Measurements from ENCODE around the gene ANKRD28. TPM values are rescaled to one million over a fixed set of nuclear protein-coding genes. Genes with fewer than 3 reads are reported as not detected.

Gene ANKRD28
- total and polyA plus RNA-seq, 5 donors from 2014 or later = 6.9 to 77.1 (median 9.4) TPM

- Histone ChIP-seq H3K27ac (ENCODE audit: insufficient read depth, low read length, poor library complexity, severe bottlenecking) (no peak overlapping the region), H3K27me3 (ENCODE audit: control insufficient read depth, insufficient read depth, low read length) (no peaks in the 10 kb centered on the region), H3K4me3 (ENCODE audit: low read depth, low read length) (no peak overlapping the region), H3K36me3 (ENCODE audit: control insufficient read depth, insufficient read depth, low read length) (no peaks in the 10 kb centered on the region), H3K4me1 (ENCODE audit: control insufficient read depth, insufficient read depth, low read length, poor library complexity, severe bottlenecking) (no peaks in the 10 kb centered on the region), H3K9me3 (ENCODE audit: control insufficient read depth in 2 of 2, low read length in 2 of 2) (peaks cover 20 to 29% of the 10 kb centered on the region in 2 experiments)
- no peaks in the 10 kb centered on the region for H3K27me3 Mint-ChIP-seq
- peaks cover 12% of the 10 kb centered on the region for H3K36me3 Mint-ChIP-seq
- peaks cover 4 to 8% (median 5%) of the 10 kb centered on the region in 4 donors for H3K4me1 Mint-ChIP-seq
- H3K27ac Mint-ChIP-seq = no peak overlapping the region
- no peak overlapping the region for H3K4me3 Mint-ChIP-seq
- ATAC-seq (ENCODE audit: low read depth in 2 of 2) (no peak), DNase-seq (no peak)
- peaks cover 3 to 20% (median 9%) of the 10 kb centered on the region in 7 donors for H3K9me3 Mint-ChIP-seq
Measured at GRCh38 chr3:15657016-15657415, 140.8 kb downstream of the ANKRD28 start.

GRCh38 chr3:15656342-15656741 is 141.4 kb downstream of the ANKRD28 start:
- Histone ChIP-seq H3K36me3 (ENCODE audit: control insufficient read depth, insufficient read depth, low read length) (no peaks in the 10 kb centered on the region), H3K4me3 (ENCODE audit: low read depth, low read length) (no peak overlapping the region), H3K27ac (ENCODE audit: insufficient read depth, low read length, poor library complexity, severe bottlenecking) (no peak overlapping the region), H3K4me1 (ENCODE audit: control insufficient read depth, insufficient read depth, low read length, poor library complexity, severe bottlenecking) (no peaks in the 10 kb centered on the region), H3K27me3 (ENCODE audit: control insufficient read depth, insufficient read depth, low read length) (no peaks in the 10 kb centered on the region), H3K9me3 (ENCODE audit: control insufficient read depth in 2 of 2, low read length in 2 of 2) (peaks cover 20 to 29% of the 10 kb centered on the region in 2 experiments)
- H3K27ac Mint-ChIP-seq = no peak overlapping the region
- peaks cover 4 to 8% (median 5%) of the 10 kb centered on the region in 4 donors for H3K4me1 Mint-ChIP-seq
- H3K9me3 Mint-ChIP-seq = peaks cover 3 to 18% (median 9%) of the 10 kb centered on the region in 7 donors
- peaks cover 12% of the 10 kb centered on the region for H3K36me3 Mint-ChIP-seq
- no peak overlapping the region for H3K4me3 Mint-ChIP-seq
- no peak for ATAC-seq (ENCODE audit: low read depth in 2 of 2)
- no peak for DNase-seq
- H3K27me3 Mint-ChIP-seq = no peaks in the 10 kb centered on the region

GRCh38 chr3:15654891-15655290 is 142.9 kb downstream of the ANKRD28 start:
- ATAC-seq (ENCODE audit: low read depth in 2 of 2) (no peak), DNase-seq (no peak)
- Histone ChIP-seq H3K9me3 (ENCODE audit: control insufficient read depth in 2 of 2, low read length in 2 of 2) (peaks cover 20 to 29% of the 10 kb centered on the region in 2 experiments), H3K27ac (ENCODE audit: insufficient read depth, low read length, poor library complexity, severe bottlenecking) (no peak overlapping the region), H3K27me3 (ENCODE audit: control insufficient read depth, insufficient read depth, low read length) (no peaks in the 10 kb centered on the region), H3K4me3 (ENCODE audit: low read depth, low read length) (no peak overlapping the region), H3K4me1 (ENCODE audit: control insufficient read depth, insufficient read depth, low read length, poor library complexity, severe bottlenecking) (no peaks in the 10 kb centered on the region), H3K36me3 (ENCODE audit: control insufficient read depth, insufficient read depth, low read length) (no peaks in the 10 kb centered on the region)
- no peaks in the 10 kb centered on the region for H3K27me3 Mint-ChIP-seq
- no peak overlapping the region for H3K4me3 Mint-ChIP-seq
- H3K9me3 Mint-ChIP-seq = peaks cover 2 to 18% (median 9%) of the 10 kb centered on the region in 7 donors
- peaks cover 5 to 9% (median 6%) of the 10 kb centered on the region in 4 donors for H3K4me1 Mint-ChIP-seq
- peaks cover 12% of the 10 kb centered on the region for H3K36me3 Mint-ChIP-seq
- H3K27ac Mint-ChIP-seq = no peak overlapping the region

GRCh38 chr3:15654127-15654526 is 143.7 kb downstream of the ANKRD28 start:
- peaks cover 5 to 10% (median 8%) of the 10 kb centered on the region in 4 donors for H3K4me1 Mint-ChIP-seq
- ATAC-seq (ENCODE audit: low read depth in 2 of 2) = no peak
- no peaks in the 10 kb centered on the region for H3K27me3 Mint-ChIP-seq
- Histone ChIP-seq H3K27me3 (ENCODE audit: control insufficient read depth, insufficient read depth, low read length) (no peaks in the 10 kb centered on the region), H3K27ac (ENCODE audit: insufficient read depth, low read length, poor library complexity, severe bottlenecking) (no peak overlapping the region), H3K36me3 (ENCODE audit: control insufficient read depth, insufficient read depth, low read length) (no peaks in the 10 kb centered on the region), H3K4me3 (ENCODE audit: low read depth, low read length) (no peak overlapping the region), H3K9me3 (ENCODE audit: control insufficient read depth in 2 of 2, low read length in 2 of 2) (peaks cover 20 to 29% of the 10 kb centered on the region in 2 experiments), H3K4me1 (ENCODE audit: control insufficient read depth, insufficient read depth, low read length, poor library complexity, severe bottlenecking) (peaks cover under 1% of the 10 kb centered on the region)
- no peak overlapping the region for H3K4me3 Mint-ChIP-seq
- H3K27ac Mint-ChIP-seq = peak overlapping the region in 1 of 3 donors; percentile 15
- peaks cover 18% of the 10 kb centered on the region for H3K36me3 Mint-ChIP-seq
- DNase-seq = no peak
- peaks cover 0 to 18% (median 9%) of the 10 kb centered on the region in 7 donors for H3K9me3 Mint-ChIP-seq

GRCh38 chr3:15653321-15653720 is 144.5 kb downstream of the ANKRD28 start:
- no peak overlapping the region for H3K27ac Mint-ChIP-seq
- Histone ChIP-seq H3K27me3 (ENCODE audit: control insufficient read depth, insufficient read depth, low read length) (no peaks in the 10 kb centered on the region), H3K36me3 (ENCODE audit: control insufficient read depth, insufficient read depth, low read length) (no peaks in the 10 kb centered on the region), H3K27ac (ENCODE audit: insufficient read depth, low read length, poor library complexity, severe bottlenecking) (no peak overlapping the region), H3K4me3 (ENCODE audit: low read depth, low read length) (no peak overlapping the region), H3K4me1 (ENCODE audit: control insufficient read depth, insufficient read depth, low read length, poor library complexity, severe bottlenecking) (peaks cover 9% of the 10 kb centered on the region), H3K9me3 (ENCODE audit: control insufficient read depth in 2 of 2, low read length in 2 of 2) (peaks cover 20 to 29% of the 10 kb centered on the region in 2 experiments)
- DNase-seq (no peak), ATAC-seq (ENCODE audit: low read depth in 2 of 2) (no peak)
- no peak overlapping the region for H3K4me3 Mint-ChIP-seq
- no peaks in the 10 kb centered on the region for H3K27me3 Mint-ChIP-seq
- peaks cover 18% of the 10 kb centered on the region for H3K36me3 Mint-ChIP-seq
- H3K9me3 Mint-ChIP-seq = peaks cover 0 to 18% (median 9%) of the 10 kb centered on the region in 7 donors
- peaks cover 8 to 17% (median 13%) of the 10 kb centered on the region in 4 donors for H3K4me1 Mint-ChIP-seq

- no peak overlapping the region for H3K27ac Mint-ChIP-seq
Measured at GRCh38 chr3:15651396-15651795, 146.4 kb downstream of the ANKRD28 start.

GRCh38 chr3:15649858-15650257 is 147.9 kb downstream of the ANKRD28 start:
- H3K9me3 Mint-ChIP-seq = peaks cover 0 to 5% (median 2%) of the 10 kb centered on the region in 7 donors
- no peaks in the 10 kb centered on the region for H3K27me3 Mint-ChIP-seq
- H3K27ac Mint-ChIP-seq = peak overlapping the region in 1 of 3 donors; percentile 82
- H3K27ac ChIP-seq (ENCODE audit: insufficient read depth, low read length, poor library complexity, severe bottlenecking) = no peak overlapping the region
- ATAC-seq (ENCODE audit: low read depth in 2 of 2) (no peak), DNase-seq (no peak)
- peaks cover 19% of the 10 kb centered on the region for H3K36me3 Mint-ChIP-seq
- peaks cover 3% of the 10 kb centered on the region for H3K36me3 ChIP-seq (ENCODE audit: control insufficient read depth, insufficient read depth, low read length)
- H3K4me3 Mint-ChIP-seq = no peak overlapping the region
- peaks cover 0 to under 1% of the 10 kb centered on the region in 2 experiments for H3K9me3 ChIP-seq (ENCODE audit: control insufficient read depth in 2 of 2, low read length in 2 of 2)
- H3K4me1 ChIP-seq (ENCODE audit: control insufficient read depth, insufficient read depth, low read length, poor library complexity, severe bottlenecking) = peaks cover 32% of the 10 kb centered on the region
- H3K4me1 Mint-ChIP-seq = peaks cover 8 to 41% (median 34%) of the 10 kb centered on the region in 4 donors
- no peaks in the 10 kb centered on the region for H3K27me3 ChIP-seq (ENCODE audit: control insufficient read depth, insufficient read depth, low read length)
- no peak overlapping the region for H3K4me3 ChIP-seq (ENCODE audit: low read depth, low read length)

More at GRCh38 chr3:15651396-15651795, 146.4 kb downstream of the ANKRD28 start:
- Histone ChIP-seq H3K27me3 (ENCODE audit: control insufficient read depth, insufficient read depth, low read length) (no peaks in the 10 kb centered on the region), H3K4me1 (ENCODE audit: control insufficient read depth, insufficient read depth, low read length, poor library complexity, severe bottlenecking) (peaks cover 26% of the 10 kb centered on the region), H3K4me3 (ENCODE audit: low read depth, low read length) (no peak overlapping the region), H3K9me3 (ENCODE audit: control insufficient read depth in 2 of 2, low read length in 2 of 2) (peaks cover 10 to 13% of the 10 kb centered on the region in 2 experiments), H3K36me3 (ENCODE audit: control insufficient read depth, insufficient read depth, low read length) (no peaks in the 10 kb centered on the region), H3K27ac (ENCODE audit: insufficient read depth, low read length, poor library complexity, severe bottlenecking) (no peak overlapping the region)
- ATAC-seq (ENCODE audit: low read depth in 2 of 2) (no peak), DNase-seq (no peak)
- peaks cover 8 to 36% (median 30%) of the 10 kb centered on the region in 4 donors for H3K4me1 Mint-ChIP-seq
- H3K9me3 Mint-ChIP-seq = peaks cover 0 to 12% (median 6%) of the 10 kb centered on the region in 7 donors
- peaks cover 18% of the 10 kb centered on the region for H3K36me3 Mint-ChIP-seq
- H3K27me3 Mint-ChIP-seq = no peaks in the 10 kb centered on the region
- H3K4me3 Mint-ChIP-seq = no peak overlapping the region

GRCh38 chr3:15649341-15649740 is 148.4 kb downstream of the ANKRD28 start:
- peak overlapping the region in 1 of 4 donors; percentile 67 for H3K4me3 Mint-ChIP-seq
- Histone ChIP-seq H3K36me3 (ENCODE audit: control insufficient read depth, insufficient read depth, low read length) (peaks cover 7% of the 10 kb centered on the region), H3K4me3 (ENCODE audit: low read depth, low read length) (no peak overlapping the region), H3K27ac (ENCODE audit: insufficient read depth, low read length, poor library complexity, severe bottlenecking) (no peak overlapping the region), H3K27me3 (ENCODE audit: control insufficient read depth, insufficient read depth, low read length) (no peaks in the 10 kb centered on the region), H3K9me3 (ENCODE audit: control insufficient read depth in 2 of 2, low read length in 2 of 2) (no peaks in the 10 kb centered on the region), H3K4me1 (ENCODE audit: control insufficient read depth, insufficient read depth, low read length, poor library complexity, severe bottlenecking) (peaks cover 32% of the 10 kb centered on the region)
- H3K9me3 Mint-ChIP-seq = peaks cover 0 to 5% (median 2%) of the 10 kb centered on the region in 7 donors
- H3K27me3 Mint-ChIP-seq = no peaks in the 10 kb centered on the region
- DNase-seq (no peak), ATAC-seq (ENCODE audit: low read depth in 2 of 2) (no peak)
- peaks cover 8 to 41% (median 34%) of the 10 kb centered on the region in 4 donors for H3K4me1 Mint-ChIP-seq
- H3K27ac Mint-ChIP-seq = peak overlapping the region in 2 of 3 donors; percentile 60 to 82
- peaks cover 22% of the 10 kb centered on the region for H3K36me3 Mint-ChIP-seq
